Medulla oblongata (tissue), 1 donor: ENCODE measurements around the gene ATP9B.
A peak's percentile ranks its signal among the peaks of the same experiment; 100 is the strongest.
"Not testable (repeated sequence)": the region's sequence is repeated elsewhere in the genome, so short reads cannot be mapped to it uniquely, and the experiment has no call there.

Experiments
- DNase-seq: peaks from one replicate; pipeline ENCODE4 v3.0.0-alpha.2; 2015; ENCODE audit errors: extremely low spot score

ATP9B gene

DNA sequence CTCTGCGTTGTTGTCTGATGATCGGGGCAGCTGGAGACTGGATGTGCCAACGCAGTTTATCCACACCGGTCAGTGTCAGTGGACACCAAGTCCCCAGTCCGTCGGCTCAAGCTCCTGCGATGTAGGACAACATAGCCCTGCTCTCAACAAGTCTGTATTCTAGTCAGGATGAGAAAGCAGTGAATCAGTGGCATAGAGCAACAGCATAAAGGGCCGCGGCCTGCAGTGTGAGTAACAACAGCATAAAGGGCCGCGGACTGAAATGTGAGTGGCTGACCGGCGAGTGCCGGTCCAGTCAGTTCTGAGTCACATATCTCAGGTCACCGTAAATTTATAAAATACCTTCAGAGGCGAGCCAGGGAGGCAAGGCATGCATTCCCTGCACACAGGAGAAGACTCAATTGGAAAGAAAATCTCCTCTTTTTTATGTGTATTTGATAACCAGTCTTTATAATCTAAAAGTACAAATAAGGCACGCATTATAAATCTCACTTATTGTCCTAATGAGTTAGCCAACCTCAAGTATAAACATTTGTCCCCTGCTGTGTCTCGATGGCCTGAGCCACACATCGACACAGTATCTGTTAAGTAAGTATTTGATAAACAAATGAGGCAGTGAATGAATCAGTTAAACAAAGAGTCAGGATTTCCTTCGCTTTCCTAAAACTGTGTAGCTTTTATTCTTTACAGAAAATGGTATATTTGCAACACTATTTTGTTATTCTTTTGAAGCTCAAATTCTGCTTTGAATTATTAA lies 292.8 kb downstream of the ATP9B start:
- DNase-seq, result no peak

DNA sequence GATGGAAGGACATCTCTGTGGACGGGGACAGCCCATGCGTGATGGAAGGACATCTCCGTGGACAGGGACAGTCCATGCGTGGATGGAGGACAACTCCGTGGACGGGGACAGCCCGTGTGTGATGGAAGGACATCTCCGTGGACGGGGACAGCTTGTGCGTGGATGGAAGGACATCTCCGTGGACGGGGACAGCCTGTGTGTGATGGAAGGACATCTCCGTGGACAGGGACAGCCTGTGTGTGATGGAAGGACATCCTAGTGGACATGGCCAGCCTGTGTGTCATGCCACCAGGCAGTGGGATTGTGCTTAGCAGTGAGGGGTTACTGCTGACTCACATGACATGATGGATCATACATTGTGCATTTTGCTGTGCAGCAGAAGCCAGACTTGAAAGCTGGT lies 296.5 kb downstream of the ATP9B start:
- DNase-seq, result no peak

DNA sequence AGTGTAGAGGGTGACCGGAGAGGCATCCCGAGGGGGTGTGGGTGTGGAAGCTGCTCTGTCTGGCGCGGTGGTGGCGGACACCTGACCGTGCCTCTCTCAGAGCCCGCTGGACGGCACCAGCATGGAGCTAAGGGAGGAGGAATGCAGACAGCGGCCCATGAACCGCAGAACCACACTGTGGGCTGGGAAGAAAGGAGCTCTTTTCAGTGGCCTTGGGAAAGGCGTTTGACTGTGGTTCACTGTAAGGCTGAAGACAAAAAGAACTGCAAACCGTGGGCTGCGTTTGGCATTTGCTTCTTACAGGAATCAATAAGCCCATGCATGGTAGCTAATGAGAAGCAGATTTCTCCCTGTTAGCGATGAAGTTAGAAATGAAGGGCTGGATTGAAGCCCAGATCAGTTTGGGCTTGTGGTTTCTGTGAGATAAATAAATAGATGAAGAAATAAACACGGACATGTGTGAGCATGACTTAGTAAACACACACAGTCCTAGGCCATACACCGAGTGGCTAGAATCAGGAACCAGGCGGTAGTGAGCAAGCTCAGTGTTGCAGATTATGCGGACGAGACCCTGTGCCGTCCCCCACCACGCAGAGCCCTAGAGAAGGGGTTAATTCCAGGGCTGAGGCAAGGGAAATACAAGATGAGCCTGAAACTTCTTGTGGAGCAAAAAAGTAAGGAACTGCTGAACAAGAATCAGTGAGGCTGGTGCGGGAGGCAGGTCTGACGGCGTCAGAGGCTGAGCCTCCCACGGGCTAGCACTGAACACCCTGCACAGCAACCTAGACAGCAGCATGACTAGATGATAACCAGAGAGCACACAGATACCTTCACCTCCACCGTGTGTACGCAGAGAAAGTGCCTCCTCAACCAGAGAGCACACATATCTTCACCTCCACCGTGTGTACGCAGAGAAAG lies 297.2 kb downstream of the ATP9B start:
- DNase-seq, result peak; percentile 41

DNA sequence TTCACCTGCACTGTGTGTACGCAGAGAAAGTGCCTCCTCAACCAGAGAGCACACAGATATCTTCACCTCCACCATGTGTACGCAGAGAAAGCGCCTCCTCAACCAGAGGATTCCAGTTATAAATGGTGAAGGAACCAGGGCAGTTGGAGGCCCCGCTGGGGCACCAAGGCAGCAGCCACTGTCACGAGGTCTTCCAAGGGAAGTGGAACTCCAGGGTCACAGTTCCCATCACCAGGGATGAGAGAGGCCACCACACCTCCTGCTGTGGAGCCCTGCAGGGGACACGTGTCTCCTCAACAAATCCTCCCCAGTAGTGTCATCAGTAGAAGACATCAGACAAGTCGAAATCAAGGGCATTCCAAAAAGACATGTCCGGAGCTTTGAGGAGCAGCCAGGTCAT lies 298.3 kb downstream of the ATP9B start:
- DNase-seq, result no peak

DNA sequence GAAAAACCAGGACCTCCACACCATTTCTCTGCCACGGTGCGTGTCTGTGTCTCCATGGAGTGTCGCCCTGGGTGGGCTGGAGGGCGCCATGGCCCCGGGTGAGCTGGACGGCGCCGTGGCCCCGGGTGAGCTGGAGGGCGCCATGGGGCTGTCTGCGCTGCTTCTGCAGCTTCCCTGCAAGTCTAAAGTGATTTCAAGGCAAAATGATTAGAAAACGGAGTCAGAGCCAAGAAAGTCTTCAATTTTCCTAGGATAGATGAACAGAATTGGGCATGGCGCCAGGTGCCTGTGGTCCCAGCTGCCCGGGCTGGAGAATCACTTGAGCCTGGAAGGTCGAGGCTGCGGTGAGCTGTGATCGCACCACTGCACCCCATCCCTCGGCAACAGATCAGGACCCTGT lies 298.8 kb downstream of the ATP9B start:
- DNase-seq, result no peak

DNA sequence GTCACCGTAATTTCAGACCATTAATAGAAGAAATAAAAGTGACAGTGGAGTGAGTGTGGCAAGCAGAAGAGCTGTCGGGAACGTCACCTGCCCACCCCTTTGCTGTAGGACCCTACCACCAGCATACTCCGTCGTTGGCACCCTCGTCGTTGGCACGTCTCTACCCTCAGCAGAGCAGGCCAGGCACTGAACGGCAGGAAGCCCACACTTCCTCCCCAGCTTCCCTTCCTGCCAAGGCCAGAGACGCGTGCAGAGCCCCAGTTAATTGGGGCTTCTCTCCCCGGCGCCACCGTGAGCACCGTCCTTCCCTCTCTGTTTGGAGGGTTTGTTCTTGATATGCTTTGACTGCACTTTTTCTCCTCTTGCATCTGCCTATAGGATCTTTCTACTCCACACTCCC lies 299.5 kb downstream of the ATP9B start:
- no peak for DNase-seq

DNA sequence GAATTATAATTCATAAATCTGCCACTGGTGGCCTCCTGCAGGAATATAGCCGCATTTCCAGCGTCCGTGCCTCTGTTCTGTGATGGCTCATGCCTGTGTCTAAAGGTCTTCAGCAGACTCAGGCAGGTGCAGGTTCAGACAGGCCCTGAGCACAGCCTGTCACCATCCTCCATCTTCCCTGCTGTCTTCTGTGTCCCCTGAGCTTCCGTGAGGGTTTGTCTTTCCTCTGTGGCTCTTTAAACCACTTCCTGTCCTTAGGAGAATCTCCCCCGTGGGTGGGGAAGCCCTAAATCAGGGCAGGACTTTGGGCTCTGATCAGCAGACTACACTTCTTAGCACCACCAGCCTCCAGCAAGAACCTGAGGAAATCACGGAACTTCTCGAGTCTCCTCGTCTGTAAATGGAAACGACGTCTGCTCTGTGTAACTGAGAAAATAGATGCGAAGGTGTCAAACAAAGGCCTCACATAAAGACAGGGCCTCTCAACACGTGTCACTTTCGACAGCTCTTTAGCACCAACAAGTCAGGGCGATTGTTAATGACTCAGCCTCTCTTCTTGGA lies 302.4 kb downstream of the ATP9B start:
- no peak for DNase-seq

DNA sequence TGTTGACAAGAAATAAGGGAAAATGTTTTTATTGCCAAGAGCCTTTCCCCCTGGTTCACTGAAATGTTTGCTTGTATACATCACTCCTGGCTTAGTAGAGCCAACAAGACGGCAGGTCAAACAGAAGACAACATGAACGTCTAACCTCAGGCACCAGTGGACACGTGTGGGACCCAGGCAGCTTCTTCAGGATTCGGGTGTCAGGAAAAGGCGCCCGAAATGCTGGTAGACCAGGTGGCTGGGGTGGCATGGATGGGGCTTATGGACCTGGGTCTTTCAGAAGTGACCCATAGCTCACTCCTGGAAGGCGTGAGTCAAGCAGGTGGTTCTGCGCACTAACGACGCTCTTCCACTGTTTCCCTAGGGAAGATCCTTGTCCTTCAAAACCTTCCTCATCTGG lies 303.3 kb downstream of the ATP9B start:
- no peak for DNase-seq

DNA sequence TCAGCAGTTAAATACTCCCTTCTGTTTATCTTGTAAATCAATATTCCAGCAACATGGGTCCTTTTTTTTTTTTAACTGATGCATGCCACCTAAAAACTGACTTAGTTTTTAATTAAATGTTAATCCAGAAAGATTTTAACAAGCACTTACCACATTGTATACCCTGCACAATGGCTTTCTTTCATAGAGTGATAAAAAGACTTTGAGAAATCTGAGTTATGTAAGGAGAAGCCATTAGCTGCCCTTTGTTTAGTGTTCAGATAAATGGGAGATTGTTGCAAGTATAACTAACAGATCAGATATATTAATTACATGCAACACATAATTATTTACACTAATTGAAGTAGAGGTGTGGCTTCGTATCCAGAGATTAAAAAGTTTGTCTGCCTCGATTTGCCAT lies 303.8 kb downstream of the ATP9B start:
- DNase-seq, result peak; percentile 62

DNA sequence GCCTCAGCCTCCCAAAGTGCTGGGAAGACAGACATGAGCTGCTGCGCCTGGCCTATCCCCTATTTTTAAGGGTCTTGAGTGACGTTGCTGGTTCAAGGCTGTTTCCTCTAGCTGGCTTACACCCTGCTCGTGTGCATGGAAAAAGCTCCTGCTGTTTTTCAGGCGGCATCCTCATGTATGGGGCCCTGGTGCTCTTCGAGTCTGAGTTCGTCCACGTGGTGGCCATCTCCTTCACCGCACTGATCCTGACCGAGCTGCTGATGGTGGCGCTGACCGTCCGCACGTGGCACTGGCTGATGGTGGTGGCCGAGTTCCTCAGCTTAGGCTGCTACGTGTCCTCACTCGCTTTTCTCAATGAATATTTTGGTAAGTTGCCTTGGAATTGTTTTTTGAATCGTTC lies 304.5 kb downstream of the ATP9B start:
- DNase-seq, result no peak

DNA sequence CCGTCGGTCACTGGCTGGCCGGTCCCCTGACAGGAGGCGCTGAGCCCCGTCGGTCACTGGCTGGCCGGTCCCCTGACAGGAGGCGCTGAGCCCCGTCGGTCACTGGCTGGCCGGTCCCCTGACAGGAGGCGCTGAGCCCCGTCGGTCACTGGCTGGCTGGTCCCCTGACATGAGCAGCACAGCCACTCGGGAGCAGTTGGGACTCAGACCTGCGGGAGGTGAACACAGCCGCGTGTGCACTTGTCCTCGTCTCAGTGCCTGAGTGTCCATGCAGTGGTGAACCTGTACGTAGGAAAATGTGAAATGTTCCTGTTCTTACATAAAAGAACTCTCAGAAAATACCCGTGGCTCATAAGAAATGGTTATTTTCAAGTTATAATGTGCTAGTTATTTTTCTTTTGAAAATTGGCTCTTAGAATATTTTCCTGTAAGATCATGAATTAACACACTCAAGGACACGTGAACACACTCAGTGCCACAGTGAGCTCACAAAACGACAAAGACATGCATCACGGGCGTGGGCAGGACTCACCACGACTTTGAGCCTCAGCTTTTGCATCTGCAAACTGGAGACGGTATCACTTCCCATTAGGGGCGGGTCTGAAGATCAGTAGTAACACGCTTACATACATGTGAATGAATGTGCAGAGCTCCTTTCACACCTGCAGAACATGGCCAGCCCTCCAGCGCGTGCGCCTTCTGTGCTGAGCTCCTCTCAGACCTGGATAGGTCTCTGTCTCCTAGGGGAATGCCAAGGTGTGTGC lies 305.4 kb downstream of the ATP9B start:
- no peak for DNase-seq

DNA sequence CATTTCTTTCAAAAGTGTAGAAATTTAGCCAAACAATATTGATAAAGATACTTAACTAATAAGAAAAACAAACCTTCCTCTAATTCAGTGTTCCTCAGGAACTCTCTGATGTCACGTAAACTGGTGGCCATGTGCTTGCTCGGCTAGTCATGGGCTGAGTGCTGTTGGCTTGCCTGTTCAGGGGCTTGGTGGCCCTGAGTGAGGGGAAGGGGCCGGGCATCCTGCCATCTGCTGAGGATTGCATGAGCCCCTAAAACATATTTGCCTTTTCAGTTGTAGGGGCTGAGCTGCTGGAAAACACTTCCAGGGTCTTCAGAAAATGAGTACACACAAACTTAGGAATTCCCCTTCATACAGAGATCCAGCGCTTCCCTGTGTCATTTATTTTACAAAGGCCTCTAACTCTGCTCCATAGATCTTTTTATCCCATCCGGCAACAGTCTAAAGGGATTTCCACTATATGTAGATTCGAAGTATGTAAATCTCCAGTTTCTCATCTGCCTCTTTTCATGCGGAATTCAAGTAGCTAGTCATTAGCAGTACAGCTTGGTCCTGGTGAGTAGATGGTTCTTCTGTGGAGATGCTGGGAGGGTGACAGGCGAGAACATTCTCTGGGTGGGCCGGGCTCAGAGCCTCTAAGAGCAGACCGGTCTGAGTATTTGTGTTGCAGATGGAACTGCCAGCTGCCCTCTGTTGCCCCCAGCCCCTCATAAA lies 306.4 kb downstream of the ATP9B start:
- no peak for DNase-seq

DNA sequence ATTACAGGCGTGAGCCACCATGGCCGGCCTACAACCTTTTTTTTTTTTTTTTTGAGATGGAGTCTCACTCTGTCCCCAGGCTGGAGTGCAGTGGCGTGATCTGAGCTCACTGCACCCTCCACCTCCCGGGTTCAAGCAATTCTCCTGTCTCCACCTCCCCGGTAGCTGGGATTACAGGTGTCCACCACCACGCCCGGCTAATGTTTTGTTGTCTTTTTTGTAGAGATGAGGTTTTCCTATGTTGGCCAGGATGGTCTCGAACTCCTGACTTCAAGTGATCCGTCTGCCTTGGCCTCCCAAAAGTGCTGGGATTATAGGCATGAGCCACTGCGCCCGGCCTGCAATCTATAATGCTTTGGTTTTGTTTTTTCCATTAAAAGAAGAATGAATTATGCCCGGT lies 307.5 kb downstream of the ATP9B start:
- not testable (repeated sequence) for DNase-seq

DNA sequence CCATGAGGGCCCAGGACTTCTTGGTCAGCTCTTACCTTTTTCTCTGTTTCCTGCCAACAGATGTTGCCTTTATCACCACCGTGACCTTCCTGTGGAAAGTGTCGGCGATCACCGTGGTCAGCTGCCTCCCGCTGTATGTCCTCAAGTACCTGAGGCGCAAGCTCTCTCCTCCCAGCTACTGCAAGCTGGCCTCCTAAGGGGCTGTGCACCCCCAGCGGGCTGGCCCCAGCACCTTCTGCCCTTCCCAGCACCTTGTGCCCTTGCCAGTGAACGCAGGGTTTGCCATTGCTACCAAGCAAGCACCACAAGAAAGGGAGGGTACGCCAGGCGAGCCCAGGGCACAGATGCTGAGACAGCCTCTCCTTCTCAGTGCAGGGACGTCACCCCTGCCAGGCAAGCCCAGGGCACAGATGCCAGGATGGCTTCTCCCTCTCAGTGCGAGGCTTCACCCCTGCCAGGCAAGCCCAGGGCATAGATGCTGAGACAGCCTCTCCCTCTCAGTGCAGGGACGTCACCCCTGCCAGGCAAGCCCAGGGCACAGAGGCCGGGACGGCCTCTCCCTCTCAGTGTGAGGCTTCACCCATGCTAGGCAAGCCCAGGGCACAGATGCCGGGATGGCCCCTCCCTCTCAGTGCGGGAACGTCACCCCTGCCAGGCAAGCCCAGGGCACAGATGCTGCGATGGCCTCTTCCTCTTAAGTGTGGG lies 308.1 kb downstream of the ATP9B start:
- no peak for DNase-seq

DNA sequence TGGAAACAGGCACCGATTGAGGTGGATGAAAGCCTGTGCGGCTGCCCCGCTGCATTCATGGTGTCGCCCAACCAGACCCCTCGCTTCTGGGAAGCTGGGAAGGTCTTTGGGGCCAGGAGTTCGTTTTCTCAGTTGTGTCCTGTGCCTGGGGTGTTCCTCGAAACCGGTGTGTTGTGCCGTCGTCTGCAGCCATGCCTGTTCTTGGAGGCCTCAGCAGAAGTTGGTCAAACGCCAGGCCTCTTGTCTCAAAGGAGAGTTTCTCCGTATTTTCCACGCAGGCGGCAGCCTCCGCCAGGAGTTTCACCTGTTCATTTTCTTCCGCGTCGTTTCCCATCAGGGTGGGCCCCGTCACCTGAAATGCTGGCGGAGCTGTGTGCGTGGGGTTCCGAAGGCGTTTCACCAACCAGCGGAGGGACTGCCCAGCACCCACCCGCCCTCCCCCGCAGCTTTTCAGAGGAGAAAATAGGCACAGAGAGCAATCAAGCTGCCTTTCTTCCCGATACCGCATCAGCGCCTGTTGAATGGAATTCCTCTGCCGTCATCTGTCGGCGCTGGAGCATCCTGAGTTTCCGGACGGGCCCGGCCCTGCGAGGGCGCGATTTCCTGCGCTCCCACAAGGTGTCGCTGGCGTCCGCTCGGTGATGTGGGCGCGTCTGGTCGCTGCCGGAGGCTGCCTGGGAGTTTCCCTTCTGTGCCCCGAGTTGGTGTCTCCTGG lies 309.5 kb downstream of the ATP9B start:
- peak; percentile 82 for DNase-seq

DNA sequence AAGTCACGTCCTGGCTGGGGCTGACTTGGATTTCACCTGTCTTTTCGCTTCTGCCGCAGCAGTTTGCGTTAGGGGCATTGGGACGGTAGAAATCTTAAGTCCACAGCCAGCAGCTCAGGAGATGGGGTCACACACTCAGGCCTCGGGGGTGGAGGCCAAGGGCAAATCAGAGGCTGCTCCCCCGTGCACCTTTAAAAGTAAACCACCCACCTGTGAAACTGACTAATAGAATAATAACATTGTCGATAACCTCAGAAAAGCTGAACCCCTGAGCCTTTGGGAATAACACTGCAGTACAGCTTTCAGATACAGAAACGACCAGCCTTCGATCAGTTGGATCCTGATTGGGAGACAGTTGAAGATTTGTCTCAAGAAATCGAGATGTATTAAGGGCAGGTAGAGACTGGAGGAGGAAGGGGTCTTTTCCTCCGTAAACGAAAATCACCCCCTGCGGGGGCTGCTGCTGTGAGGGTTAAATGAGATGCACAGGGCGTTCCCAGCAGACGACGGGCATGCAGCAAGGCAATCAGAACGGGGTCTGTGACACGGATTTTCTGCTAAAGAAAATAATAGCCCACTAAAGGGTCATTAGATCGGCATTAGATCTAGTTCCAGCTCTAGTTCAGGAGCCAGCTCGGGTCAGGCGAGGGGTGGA lies 310.2 kb downstream of the ATP9B start:
- DNase-seq, result no peak

DNA sequence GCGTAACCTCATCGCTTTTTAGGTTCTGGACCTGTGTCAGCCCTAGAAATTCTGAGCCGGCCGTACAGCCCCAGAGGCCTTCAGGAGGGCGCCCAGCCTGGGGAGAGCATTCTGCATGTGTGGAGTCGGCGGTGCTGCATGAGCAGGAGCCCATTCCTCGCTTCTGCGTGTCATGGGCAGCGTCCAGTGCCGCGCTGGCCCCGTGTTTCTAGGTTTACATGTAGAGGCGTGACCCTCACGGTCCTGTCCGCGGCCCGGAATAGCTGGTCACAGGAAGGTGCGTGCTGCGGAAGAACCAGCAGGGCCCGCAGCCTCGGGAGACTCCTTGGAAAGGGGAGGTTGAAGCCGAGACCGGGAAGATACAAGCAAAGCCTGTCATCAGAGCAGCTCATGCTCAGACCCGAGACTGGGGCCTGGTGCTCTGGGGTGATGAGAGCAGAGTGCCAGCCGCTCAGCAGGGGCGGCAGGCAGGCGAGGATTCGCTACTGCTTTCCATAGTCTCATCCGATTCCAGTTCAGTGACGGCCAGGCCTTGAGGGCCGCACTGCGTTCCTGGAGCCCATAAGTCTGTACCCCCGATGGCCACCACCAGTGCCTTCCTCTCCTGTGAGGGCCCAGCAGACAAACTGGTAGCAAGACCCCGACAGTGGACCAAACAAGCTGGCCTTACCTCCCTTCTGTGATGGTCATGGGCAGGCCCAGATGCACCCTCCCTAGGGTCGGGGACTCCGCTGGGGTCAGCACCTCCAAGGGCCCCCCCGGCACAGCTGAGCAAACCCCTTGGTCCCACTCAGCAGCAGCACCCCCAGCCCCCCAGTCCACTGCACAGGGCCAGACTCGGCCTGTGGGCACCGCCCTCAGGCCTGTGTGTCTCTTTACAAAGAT lies 311.0 kb downstream of the ATP9B start:
- DNase-seq, result no peak
